Stimulated activated CD4-positive, alpha-beta T cell treated with anti-CD3 and anti-CD28 coated beads, Interleukin-15, amount 100 ng/mL, for 48 hours (primary cell): ENCODE data around the gene MYO9A.

Experiments used
- DNase-seq, 2 donors: peaks; one replicate each; pipeline ENCODE4 v3.0.0-alpha.2; 2020; ENCODE audit warnings: low read depth in 2 of 2

The MYO9A gene

DNA sequence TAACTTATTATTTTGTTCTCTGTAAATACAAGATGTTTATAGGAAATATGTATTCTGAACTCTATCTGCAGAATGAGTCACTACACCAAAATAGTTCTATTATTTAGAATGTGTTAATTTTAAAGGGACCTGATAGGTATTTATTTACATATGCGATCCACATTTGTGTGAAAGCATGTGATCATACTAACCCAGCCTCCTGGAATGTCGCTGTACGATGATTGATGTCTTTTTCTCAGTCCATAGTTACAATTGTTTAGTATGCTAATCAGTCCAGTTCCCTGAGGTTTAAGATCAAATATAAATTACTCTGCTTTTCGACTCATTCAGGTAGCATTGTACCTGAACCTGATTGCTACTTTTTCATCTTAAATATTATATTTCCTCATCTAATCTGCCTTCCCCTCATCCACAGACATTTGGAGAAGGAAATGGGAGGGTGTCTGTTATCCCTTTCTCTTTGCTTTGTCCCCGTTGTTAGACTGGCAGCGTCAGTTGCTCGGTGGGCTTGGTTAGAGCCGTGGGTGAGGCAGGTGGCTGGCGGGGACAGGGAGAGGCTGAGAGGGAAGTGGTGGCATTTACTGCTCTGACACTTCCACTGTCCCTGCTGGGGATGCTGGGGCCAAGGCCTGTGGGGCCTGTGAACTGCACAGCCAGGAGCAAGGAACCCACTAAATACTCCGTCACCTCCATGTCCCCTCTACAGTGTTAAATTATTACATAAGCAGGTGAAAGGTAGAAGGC lies 335.4 kb downstream of the MYO9A start:
- no peak for DNase-seq

DNA sequence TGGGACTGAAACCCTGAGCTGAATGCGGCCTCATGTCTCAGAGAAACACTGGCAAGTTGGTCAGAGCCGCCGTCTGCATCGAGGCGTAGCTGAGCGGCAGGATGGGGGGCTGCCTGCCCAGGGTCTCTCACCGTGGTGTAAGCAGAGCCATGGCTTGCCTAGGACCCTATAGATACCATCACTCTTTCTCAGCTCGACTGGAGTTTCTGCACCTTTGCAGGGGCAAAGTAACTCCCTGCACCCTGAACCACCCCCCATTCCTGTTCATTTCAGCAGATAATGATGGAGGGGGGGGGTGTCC lies 336.0 kb downstream of the MYO9A start:
- DNase-seq: no peak

DNA sequence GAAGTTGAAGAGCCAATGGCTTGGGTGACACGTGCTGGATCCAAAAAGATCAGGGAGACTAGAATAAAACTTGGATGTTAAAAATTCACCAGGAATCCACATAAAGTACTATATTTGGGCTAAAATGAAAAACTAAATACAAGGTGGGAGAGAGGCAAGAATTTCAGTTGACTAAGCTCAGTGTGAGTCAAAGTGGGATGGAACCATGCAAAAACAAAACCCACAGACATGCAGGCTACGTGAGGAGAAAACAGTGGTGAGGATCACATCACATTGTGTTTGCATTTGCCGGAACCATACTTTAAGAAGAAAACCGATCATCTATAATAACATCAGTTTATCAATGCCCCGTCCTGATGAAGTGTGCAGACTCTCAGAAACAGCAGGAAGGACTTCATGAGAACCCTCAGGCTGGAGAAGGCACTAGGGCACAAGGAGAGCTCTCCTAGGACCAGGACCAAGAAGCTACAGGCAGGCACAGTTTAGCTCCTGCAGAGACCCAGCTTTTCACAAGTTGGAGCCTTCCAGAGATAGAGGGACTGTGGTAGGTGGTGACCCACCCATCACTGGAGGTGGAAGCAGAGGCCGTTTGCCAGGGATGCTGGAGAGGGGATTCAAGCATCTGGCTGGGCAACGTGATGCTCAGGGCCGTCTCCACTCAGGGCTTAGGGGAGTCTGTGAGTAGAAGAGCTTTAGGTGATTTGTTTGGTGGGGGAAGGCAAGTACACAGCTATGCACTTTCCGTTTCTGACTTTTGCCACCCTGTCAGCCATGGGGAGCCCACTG lies 336.6 kb downstream of the MYO9A start:
- DNase-seq: no peak

DNA sequence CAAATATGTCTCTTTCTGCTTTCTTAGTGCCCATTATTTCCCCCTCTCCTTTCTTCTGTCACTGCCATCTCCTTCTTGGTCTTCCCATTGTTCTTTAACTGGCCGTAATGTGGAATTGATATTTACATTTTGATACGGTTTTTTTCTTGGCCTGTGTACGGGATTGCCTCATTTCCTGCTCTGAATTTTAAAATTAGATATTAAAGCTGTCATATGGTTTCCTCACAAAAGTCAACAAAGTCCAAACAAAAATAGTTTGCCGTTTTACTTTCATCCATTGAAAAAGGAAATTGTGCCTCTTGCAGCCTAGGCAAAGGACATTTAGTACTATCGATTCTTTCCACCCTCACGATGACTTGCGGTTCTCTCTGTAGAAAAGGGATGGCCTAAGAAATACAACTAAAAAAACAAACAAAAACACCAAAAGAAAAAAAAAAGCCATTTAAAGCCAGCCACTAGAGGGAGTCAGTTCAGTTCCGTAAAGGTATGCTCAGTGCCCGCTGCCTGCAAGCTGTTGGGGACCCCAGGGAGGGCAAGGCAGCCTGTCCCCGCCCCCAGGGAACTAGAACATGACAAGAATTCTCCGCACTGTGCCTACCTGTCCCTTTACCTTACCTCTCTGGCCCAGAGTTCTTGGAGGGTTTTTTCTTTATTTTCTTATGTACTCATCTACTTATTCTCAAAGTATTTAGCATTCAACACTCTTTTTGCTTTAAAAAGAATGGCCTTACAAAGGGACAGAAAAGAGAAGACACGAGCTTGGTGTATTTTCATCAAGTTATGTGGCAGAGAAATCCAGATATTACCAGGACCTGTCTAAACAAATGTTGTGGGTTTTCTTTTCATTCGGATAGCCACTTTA lies 337.6 kb downstream of the MYO9A start:
- peak in 1 of 2 donors; percentile 14 for DNase-seq

DNA sequence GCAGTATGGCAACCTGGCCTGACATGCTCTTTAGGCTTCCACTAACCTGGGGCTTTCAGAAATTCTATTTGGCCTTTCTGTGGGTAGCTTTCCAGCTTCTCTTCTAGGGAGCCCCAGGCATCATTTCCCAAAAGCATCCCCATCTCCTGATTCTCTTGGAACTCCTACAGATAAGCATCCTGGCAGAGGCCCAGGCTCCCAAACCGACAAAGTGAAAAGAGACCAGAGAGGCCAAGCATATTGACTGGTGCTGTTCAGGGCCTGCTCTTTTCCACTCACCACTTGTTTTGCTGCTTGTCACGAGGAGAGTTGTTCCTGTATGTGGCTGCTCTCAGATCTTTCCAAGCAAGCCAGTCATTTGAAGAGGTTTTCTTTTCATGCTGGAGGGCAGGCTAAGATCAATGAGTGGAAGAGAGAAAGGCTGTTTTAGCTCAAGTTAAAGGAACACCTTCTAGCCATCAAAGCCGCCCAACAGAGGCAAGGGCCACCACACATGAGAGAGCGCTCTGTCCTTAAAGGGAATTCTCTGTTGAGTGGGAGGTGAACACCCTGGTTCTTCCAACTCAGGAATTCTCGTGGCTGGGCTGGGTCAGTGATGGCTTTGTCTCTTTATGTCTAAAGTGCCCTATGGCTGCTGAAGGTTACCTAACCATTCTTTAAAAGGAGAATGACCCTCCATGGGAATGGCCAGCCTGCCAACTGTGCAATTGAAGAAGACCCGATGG lies 338.7 kb downstream of the MYO9A start:
- DNase-seq: no peak

DNA sequence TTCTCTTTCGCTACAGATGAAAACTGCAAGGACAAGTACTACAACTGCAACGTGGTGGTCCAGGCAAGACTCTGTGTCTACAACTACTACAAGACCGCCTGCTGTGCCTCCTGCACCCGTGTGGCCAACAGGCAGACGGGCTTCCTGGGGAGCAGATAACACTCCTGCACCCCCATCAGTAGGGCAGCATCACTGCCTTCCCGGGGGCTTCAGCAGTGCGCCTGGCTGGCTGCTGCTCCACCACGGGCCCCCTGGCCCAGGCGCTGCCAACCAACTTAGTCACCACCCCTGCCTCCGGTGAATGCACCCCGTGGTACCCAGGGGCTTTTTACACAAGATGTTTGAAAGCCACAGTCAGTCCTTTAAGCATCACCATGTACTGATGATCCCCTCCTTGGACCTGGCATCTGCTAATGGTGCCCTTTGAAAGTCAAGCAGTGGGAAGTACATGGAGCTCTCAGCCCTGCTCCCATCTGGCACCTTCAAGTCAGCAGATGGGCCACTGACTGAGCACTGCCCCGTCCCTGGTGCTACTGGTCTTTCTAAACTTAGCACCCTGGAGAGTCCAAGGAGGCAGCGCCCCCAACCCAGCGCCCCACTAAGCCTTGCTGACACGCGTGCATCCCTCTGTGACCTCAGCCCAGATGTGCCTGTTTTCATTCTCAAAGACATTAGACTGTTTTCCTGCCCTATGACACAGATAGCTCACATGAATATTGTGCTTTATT lies 340.6 kb downstream of the MYO9A start:
- no peak for DNase-seq

DNA sequence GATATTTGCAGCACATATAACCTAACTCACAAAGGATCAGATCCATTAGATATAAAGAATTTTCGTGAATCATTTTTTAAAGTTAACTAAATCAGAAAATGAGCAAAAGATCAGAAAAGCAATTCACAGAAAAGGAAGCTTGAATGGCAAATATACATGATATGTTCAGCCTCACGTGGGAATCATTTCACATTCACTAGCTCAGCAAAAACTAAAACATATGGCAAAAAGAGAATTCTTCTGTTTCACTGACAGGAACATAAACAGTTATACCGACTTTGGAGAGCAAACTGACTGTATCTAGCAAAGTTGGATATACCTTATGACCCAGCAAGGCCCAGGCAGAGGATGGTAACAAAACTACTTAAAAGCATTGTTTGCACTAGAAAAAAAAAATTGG lies 341.6 kb downstream of the MYO9A start:
- no peak for DNase-seq

DNA sequence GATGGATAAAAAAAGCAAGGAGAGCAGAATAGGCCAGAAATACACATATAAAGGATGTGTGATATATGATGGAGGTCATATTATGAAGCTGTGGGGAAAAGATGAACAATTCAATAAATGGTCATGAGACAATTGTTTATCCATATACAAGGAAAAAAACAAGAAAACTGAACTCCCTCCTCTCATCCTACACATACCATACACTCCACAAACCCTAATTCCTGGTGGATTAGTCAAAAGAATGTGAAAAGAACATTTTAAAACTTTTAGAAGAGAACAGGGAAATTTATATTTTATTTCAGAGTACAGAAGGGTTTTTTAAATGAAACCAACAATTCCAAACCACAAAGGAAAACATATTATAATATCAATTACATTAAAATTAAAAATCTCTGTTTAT lies 342.1 kb downstream of the MYO9A start:
- no peak for DNase-seq

DNA sequence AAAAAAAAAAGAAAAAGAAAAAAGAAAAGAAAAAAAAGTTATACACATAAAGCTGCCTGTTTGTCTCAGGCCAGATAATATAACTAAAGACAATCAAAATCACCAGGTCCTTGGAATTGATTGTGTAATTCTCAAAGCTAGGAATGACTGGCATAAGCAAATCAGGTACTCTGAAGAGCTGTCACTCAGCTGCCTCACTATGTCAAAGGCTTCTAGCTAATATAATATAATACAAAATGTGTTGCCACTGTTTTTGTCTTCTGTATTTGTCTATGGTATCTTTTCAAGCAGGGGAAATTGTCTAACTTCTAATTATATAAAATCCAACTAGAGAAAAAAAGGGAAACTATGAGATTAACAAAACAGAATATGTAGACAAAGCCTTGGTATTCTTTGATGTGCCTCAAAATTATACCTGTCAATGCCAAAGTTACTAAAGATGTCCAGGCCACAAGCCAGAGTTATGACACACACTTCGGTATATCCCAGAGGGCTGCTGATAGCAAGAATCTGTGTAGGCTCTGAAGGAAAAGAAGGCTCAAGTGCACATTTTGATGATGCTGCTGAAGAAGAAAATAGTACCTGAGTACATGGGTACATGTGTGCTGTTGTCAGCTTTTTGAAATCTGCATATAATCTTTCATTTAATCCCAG lies 344.6 kb downstream of the MYO9A start:
- DNase-seq: no peak
